MM.1S (cell line): Measurements from ENCODE around the gene SIRPA.

ENCODE experiments used
- DNase-seq: peaks from one replicate; pipeline ENCODE4 v3.0.0-alpha.2; 2015
- H2AFZ ChIP-seq: fragments of 300-600 bp; sonication (generic); 2 replicates; pipeline ENCODE4 v1.6.0; 2016; ENCODE audit warnings: antibody characterized with exemption, low read length
- H3F3A ChIP-seq: fragments of 300-600 bp; sonication (generic); 2 replicates; pipeline ENCODE4 v1.6.1; 2016; ENCODE audit warnings: mild to moderate bottlenecking, antibody characterized with exemption, low read length, moderate library complexity, mixed read lengths; ENCODE audit not compliant: insufficient read depth
- H3K27ac ChIP-seq: fragments of 300-600 bp; sonication (generic); 2 replicates; pipeline ENCODE4 v1.5.1; 2016; ENCODE audit warnings: mild to moderate bottlenecking, low read length
- H3K27me3 ChIP-seq: fragments of 300-600 bp; sonication (generic); replicated peaks from 2 replicates; pipeline ENCODE4 v1.6.0; 2016; ENCODE audit warnings: low read length; ENCODE audit not compliant: insufficient read depth
- H3K36me3 ChIP-seq: fragments of 300-600 bp; sonication (generic); replicated peaks from 2 replicates; pipeline ENCODE4 v1.6.1; 2016; ENCODE audit warnings: mild to moderate bottlenecking, low read length, mixed read lengths; ENCODE audit not compliant: insufficient read depth
- H3K4me1 ChIP-seq: fragments of 300-600 bp; sonication (generic); 2 replicates; pipeline ENCODE4 v1.6.1; 2016; ENCODE audit warnings: low read length, mixed read lengths
- H3K4me2 ChIP-seq: fragments of 300-600 bp; sonication (generic); 2 replicates; pipeline ENCODE4 v1.6.0; 2016; ENCODE audit warnings: low read depth, low read length
- H3K4me3 ChIP-seq: fragments of 300-600 bp; sonication (generic); 2 replicates; pipeline ENCODE4 v1.5.1; 2016; ENCODE audit warnings: low read length, mixed read lengths
- H3K79me2 ChIP-seq: fragments of 300-600 bp; sonication (generic); 2 replicates; pipeline ENCODE4 v1.6.1; 2016; ENCODE audit warnings: mixed run types, low read length, mixed read lengths
- H3K9ac ChIP-seq: fragments of 300-600 bp; sonication (generic); 2 replicates; pipeline ENCODE4 v1.6.1; 2016; ENCODE audit warnings: low read length, mixed read lengths
- H3K9me2 ChIP-seq: fragments of 300-600 bp; sonication (generic); replicated peaks from 2 replicates; pipeline ENCODE4 v1.6.1; 2016; ENCODE audit warnings: mild to moderate bottlenecking, low read length, mixed read lengths; ENCODE audit not compliant: insufficient read depth
- H3K9me3 ChIP-seq: fragments of 300-600 bp; sonication (generic); replicated peaks from 2 replicates; pipeline ENCODE4 v1.6.1; 2016; ENCODE audit warnings: mild to moderate bottlenecking, low read length, mixed read lengths; ENCODE audit not compliant: insufficient read depth
- H4K20me1 ChIP-seq: fragments of 300-600 bp; sonication (generic); 2 replicates; pipeline ENCODE4 v1.6.1; 2016; ENCODE audit warnings: mild to moderate bottlenecking, low read length, moderate library complexity, mixed read lengths; ENCODE audit not compliant: insufficient read depth
- CTCF ChIP-seq: fragments of 300-600 bp; sonication (generic); IDR thresholded peaks from 2 replicates; pipeline ENCODE4 v1.5.1; 2016; ENCODE audit warnings: antibody characterized with exemption, low read length, mixed read lengths
- EZH2 ChIP-seq: fragments of 300-600 bp; sonication (generic); optimal IDR thresholded peaks from 2 replicates; pipeline ENCODE3; 2017; ENCODE audit warnings: low read depth, mild to moderate bottlenecking, antibody characterized with exemption, low read length, mixed read lengths
- EZH2phosphoT487 ChIP-seq: fragments of 300-600 bp; sonication (generic); IDR thresholded peaks from 2 replicates; pipeline ENCODE4 v1.6.1; 2018; ENCODE audit warnings: antibody characterized with exemption, low read length

Gene SIRPA

GRCh38 chr20:1901704-1902103, 6.5 kb downstream of the SIRPA start:
- H3K4me2 ChIP-seq, result no peak overlapping the region
- no peaks in the 10 kb centered on the region for H3K9me3 ChIP-seq
- H3K27me3 ChIP-seq, result no peaks in the 10 kb centered on the region
- no peaks in the 10 kb centered on the region for H4K20me1 ChIP-seq
- peaks cover 30% of the 10 kb centered on the region for H3K4me1 ChIP-seq
- TF ChIP-seq CTCF (no peak), EZH2 (no peak)
- H3K9me2 ChIP-seq, result no peaks in the 10 kb centered on the region
- peaks cover 18% of the 10 kb centered on the region for H3F3A ChIP-seq
- H3K79me2 ChIP-seq, result peaks cover 26% of the 10 kb centered on the region
- H2AFZ ChIP-seq, result no peak overlapping the region
- no peak overlapping the region for H3K27ac ChIP-seq
- no peak overlapping the region for H3K9ac ChIP-seq
- DNase-seq, result no peak
- no peaks in the 10 kb centered on the region for H3K36me3 ChIP-seq
- H3K4me3 ChIP-seq, result no peak overlapping the region

GRCh38 chr20:1902188-1902587, 7.0 kb downstream of the SIRPA start:
- H3F3A ChIP-seq, result peaks cover 13% of the 10 kb centered on the region
- no peaks in the 10 kb centered on the region for H3K9me3 ChIP-seq
- no peak for DNase-seq
- H3K4me1 ChIP-seq, result peaks cover 28% of the 10 kb centered on the region
- no peak overlapping the region for H3K4me3 ChIP-seq
- no peak overlapping the region for H3K27ac ChIP-seq
- H2AFZ ChIP-seq, result no peak overlapping the region
- H3K79me2 ChIP-seq, result peaks cover 26% of the 10 kb centered on the region
- H3K9ac ChIP-seq, result no peak overlapping the region
- H3K36me3 ChIP-seq, result no peaks in the 10 kb centered on the region
- no peak for TF ChIP-seq CTCF
- no peak for TF ChIP-seq EZH2
- TF ChIP-seq EZH2phosphoT487, result no peak
- no peaks in the 10 kb centered on the region for H4K20me1 ChIP-seq
- H3K4me2 ChIP-seq, result no peak overlapping the region
- H3K27me3 ChIP-seq, result no peaks in the 10 kb centered on the region
- no peaks in the 10 kb centered on the region for H3K9me2 ChIP-seq

GRCh38 chr20:1904135-1904534, 8.9 kb downstream of the SIRPA start:
- Histone ChIP-seq H3K9me3 (no peaks in the 10 kb centered on the region), H3K27ac (no peak overlapping the region), H3K4me1 (peaks cover 12% of the 10 kb centered on the region), H3K9ac (no peak overlapping the region), H3F3A (no peaks in the 10 kb centered on the region), H2AFZ (no peak overlapping the region), H3K4me2 (no peak overlapping the region), H3K36me3 (no peaks in the 10 kb centered on the region), H3K27me3 (no peaks in the 10 kb centered on the region), H4K20me1 (no peaks in the 10 kb centered on the region), H3K4me3 (no peak overlapping the region), H3K9me2 (no peaks in the 10 kb centered on the region), H3K79me2 (peaks cover 16% of the 10 kb centered on the region)
- TF ChIP-seq CTCF (no peak), EZH2phosphoT487 (no peak), EZH2 (no peak)
- no peak for DNase-seq
